ENCODE data around the gene PRODH2. TPM values are rescaled to one million over a fixed set of nuclear protein-coding genes. Genes with fewer than 3 reads are reported as not detected.
A peak's percentile ranks its signal among the peaks of the same experiment; 100 is the strongest.

Gene PRODH2
- total and polyA plus RNA-seq, 2 of the 13 experiments (the other 11 are each of a cell fraction or from before 2014, with no cell fraction given), result 86.7 to 118 TPM

- TF ChIP-seq ELK4 (CRISPR knock-in tag; IDR thresholded peaks at IDR 0.05; ENCODE audit: borderline replicate concordance), result no peak
- peak; percentile 56; the same call in 1 of the 2 replicates for TF ChIP-seq SP4 (CRISPR knock-in tag; IDR thresholded peaks at IDR 0.05)
- TF ChIP-seq TFE3 (CRISPR knock-in tag; IDR thresholded peaks at IDR 0.05), result peak; percentile 29; the same call in 1 of the 2 replicates
- 0 out of 2 replicates have a peak, but pooled peaks have one; percentile 57 for TF ChIP-seq HOXA9 (CRISPR knock-in tag; IDR thresholded peaks at IDR 0.05; ENCODE audit: borderline replicate concordance)
- TF ChIP-seq HES4 (CRISPR knock-in tag; IDR thresholded peaks at IDR 0.05; ENCODE audit: borderline replicate concordance), result no peak
- TF ChIP-seq MTA1 (CRISPR knock-in tag; IDR thresholded peaks at IDR 0.05; ENCODE audit: borderline replicate concordance), result peak; percentile 78; the same call in 1 of the 2 replicates
- peak; percentile 72; the same call in 1 of the 2 replicates for TF ChIP-seq ZNF761 (CRISPR knock-in tag; conservative IDR thresholded peaks at IDR 0.05)
- peak; percentile 56; the same call in 1 of the 2 replicates for TF ChIP-seq ZNF121 (CRISPR knock-in tag; IDR thresholded peaks at IDR 0.05)
- 0 out of 2 replicates have a peak, but pooled peaks have one; percentile 54 for TF ChIP-seq FOSL2 (CRISPR knock-in tag; IDR thresholded peaks at IDR 0.05)
- TF ChIP-seq ARNTL (CRISPR knock-in tag; IDR thresholded peaks at IDR 0.05), result peak; percentile 41; the same call in 1 of the 2 replicates
- peak; percentile 42; the same call in 1 of the 2 replicates for TF ChIP-seq ZNF609 (CRISPR knock-in tag; IDR thresholded peaks at IDR 0.05; ENCODE audit: borderline replicate concordance)
- no peak for TF ChIP-seq ZNF670 (CRISPR knock-in tag; IDR thresholded peaks at IDR 0.05; ENCODE audit: borderline replicate concordance)
- TF ChIP-seq TIGD3 (CRISPR knock-in tag; IDR thresholded peaks at IDR 0.05; ENCODE audit: borderline replicate concordance), result no peak
- peak; percentile 91 for TF ChIP-seq SP5 (CRISPR knock-in tag; IDR thresholded peaks at IDR 0.05; ENCODE audit: borderline replicate concordance, low read depth)
- TF ChIP-seq ZBTB1 (CRISPR knock-in tag; IDR thresholded peaks at IDR 0.05; ENCODE audit: borderline replicate concordance), result no peak
- TF ChIP-seq KLF16 (CRISPR knock-in tag; IDR thresholded peaks at IDR 0.05), result peak in 1 of 2 experiments; percentile 27; a peak in 1 of 4 replicates
- TF ChIP-seq TFDP1 (CRISPR knock-in tag; IDR thresholded peaks at IDR 0.05; ENCODE audit: borderline replicate concordance), result 0 out of 2 replicates have a peak, but pooled peaks have one; percentile 17
Measured at GRCh38 chr19:35845215-35846037, 32.8 kb upstream of the PRODH2 start (continued).
